ENCODE data around the gene MICALL1.

The MICALL1 gene

DNA sequence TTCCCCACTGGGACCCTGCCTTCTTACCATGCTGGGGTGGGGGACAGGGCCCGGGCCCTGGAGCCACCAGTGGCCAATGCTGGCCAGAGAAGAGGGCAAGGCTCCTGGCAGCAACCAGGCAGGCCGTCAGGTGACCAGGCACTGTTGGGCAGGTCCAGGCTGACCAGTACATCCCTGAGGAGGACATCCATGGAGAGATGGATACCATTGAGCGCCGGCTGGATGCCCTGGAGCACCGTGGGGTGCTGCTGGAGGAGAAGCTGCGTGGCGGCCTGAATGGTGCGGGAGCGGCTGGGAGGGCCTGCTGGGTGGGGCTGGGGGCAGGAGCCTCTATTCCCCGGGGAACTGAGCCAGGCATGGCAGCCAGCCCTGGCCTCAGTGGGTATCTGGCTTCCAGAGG, 26.3 kb downstream of the MICALL1 start:
- no peaks in the 10 kb centered on the region for H4K20me1 ChIP-seq (ENCODE audit: insufficient read depth, low read length)
- no peak overlapping the region for H3K4me2 ChIP-seq (ENCODE audit: low read length)

DNA sequence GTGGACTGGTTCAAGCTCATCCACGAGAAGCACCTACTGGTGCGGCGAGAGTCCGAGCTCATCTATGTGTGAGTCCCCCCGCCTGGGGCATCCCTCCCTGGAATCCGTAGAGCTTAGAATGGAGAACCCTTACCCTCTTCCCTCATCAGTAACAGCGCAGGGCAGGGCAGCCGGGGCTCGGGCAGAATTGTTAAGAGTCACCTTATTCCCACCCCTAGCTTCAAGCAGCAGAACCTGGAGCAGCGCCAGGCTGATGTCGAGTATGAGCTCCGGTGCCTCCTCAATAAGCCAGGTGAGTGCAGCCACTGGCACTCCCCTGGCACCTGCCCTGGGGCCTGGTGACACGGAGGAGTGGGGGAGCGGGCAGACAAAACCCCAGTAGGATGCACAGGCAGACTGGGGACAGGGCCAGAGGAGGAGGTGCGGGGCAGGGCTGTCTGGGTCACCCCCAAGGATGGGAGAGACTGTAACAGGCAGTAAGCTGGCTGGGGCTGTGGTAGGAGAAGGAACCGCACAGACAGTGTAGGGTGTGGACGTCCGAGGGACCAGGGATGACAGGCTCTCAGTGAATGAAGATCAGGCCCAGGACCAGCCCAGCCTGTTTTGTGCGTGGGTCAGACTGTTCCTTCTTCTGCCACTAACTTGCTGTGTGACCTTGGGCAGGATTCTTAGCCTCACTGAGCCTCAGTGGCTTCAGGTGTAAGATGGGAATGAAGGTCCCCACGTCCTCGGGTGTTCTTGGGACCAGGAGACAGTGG, 26.9 kb downstream of the MICALL1 start:
- H3K4me1 ChIP-seq (ENCODE audit: insufficient read depth, low read length, severe bottlenecking), result no peaks in the 10 kb centered on the region
- no peak overlapping the region for H3K4me2 ChIP-seq (ENCODE audit: low read length)
- H3K27ac ChIP-seq (ENCODE audit: low read depth, low read length, poor library complexity, severe bottlenecking), result no peak overlapping the region
- H3K4me3 ChIP-seq (ENCODE audit: low read depth, low read length, poor library complexity, severe bottlenecking), result no peak overlapping the region
- no peaks in the 10 kb centered on the region for H3K27me3 ChIP-seq (ENCODE audit: insufficient read depth, low read length)
- H3K9ac ChIP-seq (ENCODE audit: low read length), result no peak overlapping the region
- no peaks in the 10 kb centered on the region for H3F3A ChIP-seq (ENCODE audit: insufficient read depth, low read length)
- TF ChIP-seq EZH2 (IDR thresholded peaks at IDR 0.05; ENCODE audit: borderline replicate concordance, low read length), result no peak
- TF ChIP-seq, protein P1, sequence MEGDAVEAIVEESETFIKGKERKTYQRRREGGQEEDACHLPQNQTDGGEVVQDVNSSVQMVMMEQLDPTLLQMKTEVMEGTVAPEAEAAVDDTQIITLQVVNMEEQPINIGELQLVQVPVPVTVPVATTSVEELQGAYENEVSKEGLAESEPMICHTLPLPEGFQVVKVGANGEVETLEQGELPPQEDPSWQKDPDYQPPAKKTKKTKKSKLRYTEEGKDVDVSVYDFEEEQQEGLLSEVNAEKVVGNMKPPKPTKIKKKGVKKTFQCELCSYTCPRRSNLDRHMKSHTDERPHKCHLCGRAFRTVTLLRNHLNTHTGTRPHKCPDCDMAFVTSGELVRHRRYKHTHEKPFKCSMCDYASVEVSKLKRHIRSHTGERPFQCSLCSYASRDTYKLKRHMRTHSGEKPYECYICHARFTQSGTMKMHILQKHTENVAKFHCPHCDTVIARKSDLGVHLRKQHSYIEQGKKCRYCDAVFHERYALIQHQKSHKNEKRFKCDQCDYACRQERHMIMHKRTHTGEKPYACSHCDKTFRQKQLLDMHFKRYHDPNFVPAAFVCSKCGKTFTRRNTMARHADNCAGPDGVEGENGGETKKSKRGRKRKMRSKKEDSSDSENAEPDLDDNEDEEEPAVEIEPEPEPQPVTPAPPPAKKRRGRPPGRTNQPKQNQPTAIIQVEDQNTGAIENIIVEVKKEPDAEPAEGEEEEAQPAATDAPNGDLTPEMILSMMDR (IDR thresholded peaks at IDR 0.05; ENCODE audit: low read length), result no peak
- H3K9me3 ChIP-seq (ENCODE audit: low read length), result no peaks in the 10 kb centered on the region
- no peak overlapping the region for H2AFZ ChIP-seq (ENCODE audit: low read length)
- no peaks in the 10 kb centered on the region for H3K9me2 ChIP-seq (ENCODE audit: low read depth, low read length)
- H4K20me1 ChIP-seq (ENCODE audit: insufficient read depth, low read length), result no peaks in the 10 kb centered on the region
- H3K36me3 ChIP-seq (ENCODE audit: insufficient read depth, low read length), result peaks cover 22% of the 10 kb centered on the region; the same call in 1 of the 2 replicates
- H3K79me2 ChIP-seq (ENCODE audit: insufficient read depth, low read length), result no peaks in the 10 kb centered on the region

More for the DNA sequence above, 26.3 kb downstream of the MICALL1 start:
- no peak overlapping the region for H2AFZ ChIP-seq (ENCODE audit: low read length)
- H3K36me3 ChIP-seq (ENCODE audit: insufficient read depth, low read length), result peaks cover 19% of the 10 kb centered on the region; the same call in 1 of the 2 replicates
- H3K9me3 ChIP-seq (ENCODE audit: low read length), result no peaks in the 10 kb centered on the region
- H3K79me2 ChIP-seq (ENCODE audit: insufficient read depth, low read length), result no peaks in the 10 kb centered on the region
- H3K27ac ChIP-seq (ENCODE audit: low read depth, low read length, poor library complexity, severe bottlenecking), result no peak overlapping the region
- H3F3A ChIP-seq (ENCODE audit: insufficient read depth, low read length), result no peaks in the 10 kb centered on the region
- H3K9me2 ChIP-seq (ENCODE audit: low read depth, low read length), result no peaks in the 10 kb centered on the region
- no peak overlapping the region for H3K4me3 ChIP-seq (ENCODE audit: low read depth, low read length, poor library complexity, severe bottlenecking)
- no peaks in the 10 kb centered on the region for H3K4me1 ChIP-seq (ENCODE audit: insufficient read depth, low read length, severe bottlenecking)
- H3K9ac ChIP-seq (ENCODE audit: low read length), result no peak overlapping the region
- no peaks in the 10 kb centered on the region for H3K27me3 ChIP-seq (ENCODE audit: insufficient read depth, low read length)
- no peak for TF ChIP-seq EZH2 (IDR thresholded peaks at IDR 0.05; ENCODE audit: borderline replicate concordance, low read length)
- TF ChIP-seq, protein P1 (IDR thresholded peaks at IDR 0.05; ENCODE audit: low read length), result no peak

DNA sequence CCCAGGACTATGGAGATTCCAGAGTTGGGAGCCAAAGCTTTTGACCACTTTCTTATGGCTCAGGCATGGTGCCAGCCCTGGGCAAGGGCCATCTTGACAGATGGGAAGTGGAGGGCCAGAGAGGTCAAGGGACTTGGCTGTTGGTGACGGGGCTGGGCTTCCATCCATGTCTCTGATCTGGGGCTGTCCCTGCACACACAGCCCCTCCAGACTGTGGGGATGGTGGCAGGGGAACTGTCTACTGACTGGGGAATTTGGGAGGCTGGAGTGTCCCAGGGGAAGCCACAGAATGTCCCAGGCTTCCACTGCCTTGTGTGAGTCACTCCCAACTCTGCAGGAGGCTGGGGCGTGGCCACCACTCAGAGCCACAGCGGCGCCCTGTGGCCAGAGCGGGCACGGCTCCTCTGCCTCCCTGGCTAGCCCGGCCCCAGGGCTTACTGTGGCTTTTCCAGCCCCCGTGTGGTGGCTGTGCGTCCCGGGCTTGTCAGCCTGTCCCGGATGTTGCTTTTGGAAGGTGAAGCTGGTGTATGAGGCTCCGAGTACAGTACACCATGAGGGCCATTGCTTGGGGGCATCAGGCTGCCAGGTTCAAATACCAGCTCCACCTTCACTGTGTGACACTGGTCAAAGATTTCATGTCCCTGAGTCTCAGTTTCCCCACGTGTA, 27.7 kb downstream of the MICALL1 start:
- no peak overlapping the region for H3K27ac ChIP-seq (ENCODE audit: low read depth, low read length, poor library complexity, severe bottlenecking)
- no peaks in the 10 kb centered on the region for H3K9me2 ChIP-seq (ENCODE audit: low read depth, low read length)
- H3K4me3 ChIP-seq (ENCODE audit: low read depth, low read length, poor library complexity, severe bottlenecking), result no peak overlapping the region
- TF ChIP-seq, protein P1 (IDR thresholded peaks at IDR 0.05; ENCODE audit: low read length), result peak; percentile 97
- no peak for TF ChIP-seq EZH2 (IDR thresholded peaks at IDR 0.05; ENCODE audit: borderline replicate concordance, low read length)
- no peaks in the 10 kb centered on the region for H3F3A ChIP-seq (ENCODE audit: insufficient read depth, low read length)
- H3K9me3 ChIP-seq (ENCODE audit: low read length), result no peaks in the 10 kb centered on the region
- no peaks in the 10 kb centered on the region for H3K4me1 ChIP-seq (ENCODE audit: insufficient read depth, low read length, severe bottlenecking)
- no peaks in the 10 kb centered on the region for H3K27me3 ChIP-seq (ENCODE audit: insufficient read depth, low read length)
- H3K9ac ChIP-seq (ENCODE audit: low read length), result no peak overlapping the region
- no peaks in the 10 kb centered on the region for H4K20me1 ChIP-seq (ENCODE audit: insufficient read depth, low read length)
- H3K4me2 ChIP-seq (ENCODE audit: low read length), result no peak overlapping the region; the same call in 1 of the 2 replicates
- no peaks in the 10 kb centered on the region for H3K79me2 ChIP-seq (ENCODE audit: insufficient read depth, low read length)
- peaks cover 22% of the 10 kb centered on the region; the same call in 1 of the 2 replicates for H3K36me3 ChIP-seq (ENCODE audit: insufficient read depth, low read length)
- no peak overlapping the region for H2AFZ ChIP-seq (ENCODE audit: low read length)
